DLD1 (cell line): ENCODE results near the gene RNF114.

Experiments used
- in situ Hi-C: cut with HindIII; loops from 2 replicates; pipeline ENCODE4 v1.10.0; 2017; ENCODE audit warnings: low sequenced_read_pairs

Gene RNF114, protein sequence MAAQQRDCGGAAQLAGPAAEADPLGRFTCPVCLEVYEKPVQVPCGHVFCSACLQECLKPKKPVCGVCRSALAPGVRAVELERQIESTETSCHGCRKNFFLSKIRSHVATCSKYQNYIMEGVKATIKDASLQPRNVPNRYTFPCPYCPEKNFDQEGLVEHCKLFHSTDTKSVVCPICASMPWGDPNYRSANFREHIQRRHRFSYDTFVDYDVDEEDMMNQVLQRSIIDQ

DNA sequence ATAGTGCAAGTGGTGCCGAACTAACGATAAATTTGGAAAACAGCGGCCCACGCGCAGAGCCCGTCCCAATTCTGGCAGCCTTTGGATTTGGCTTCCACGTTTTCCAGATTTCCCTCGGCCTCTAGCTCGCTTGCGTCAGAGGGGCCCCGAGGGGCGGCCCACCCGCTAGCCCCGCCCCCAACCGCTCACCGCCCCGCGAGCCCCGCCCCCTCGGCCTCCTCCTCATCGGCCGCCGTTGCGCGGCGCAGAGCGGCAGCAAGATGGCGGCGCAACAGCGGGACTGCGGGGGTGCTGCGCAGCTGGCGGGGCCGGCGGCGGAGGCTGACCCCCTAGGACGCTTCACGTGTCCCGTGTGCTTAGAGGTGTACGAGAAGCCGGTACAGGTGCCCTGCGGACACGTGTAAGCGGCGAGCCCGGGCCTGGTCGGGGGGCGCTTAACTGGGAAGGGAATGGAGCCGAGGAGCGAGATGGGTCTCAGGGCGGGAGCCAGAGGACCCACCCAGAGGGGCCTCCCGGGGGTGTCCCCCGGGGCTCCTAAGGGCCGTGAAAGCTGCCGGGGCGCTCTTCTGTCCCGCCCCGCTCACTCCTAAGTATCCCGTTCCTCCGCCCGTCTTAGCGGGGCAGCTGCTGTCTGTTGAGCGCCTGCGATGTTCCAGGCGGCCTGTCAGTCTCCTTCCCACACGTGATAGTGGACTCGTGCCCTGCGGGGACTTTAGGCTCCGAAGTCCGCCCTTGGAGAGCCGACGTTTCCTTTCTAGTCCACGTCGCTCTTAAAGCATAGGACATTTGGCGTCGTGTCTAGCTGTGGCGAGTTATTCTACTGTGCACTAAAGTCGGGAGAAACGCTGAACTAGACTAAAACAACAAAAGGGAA is at the start of gene RNF114:
Gene RNF114 (plus strand): TSS at position 245 of the 874 bp plus-strand sequence. CDS start 16 bp downstream, at position 261.
- in situ Hi-C loops = no loop called here

DNA sequence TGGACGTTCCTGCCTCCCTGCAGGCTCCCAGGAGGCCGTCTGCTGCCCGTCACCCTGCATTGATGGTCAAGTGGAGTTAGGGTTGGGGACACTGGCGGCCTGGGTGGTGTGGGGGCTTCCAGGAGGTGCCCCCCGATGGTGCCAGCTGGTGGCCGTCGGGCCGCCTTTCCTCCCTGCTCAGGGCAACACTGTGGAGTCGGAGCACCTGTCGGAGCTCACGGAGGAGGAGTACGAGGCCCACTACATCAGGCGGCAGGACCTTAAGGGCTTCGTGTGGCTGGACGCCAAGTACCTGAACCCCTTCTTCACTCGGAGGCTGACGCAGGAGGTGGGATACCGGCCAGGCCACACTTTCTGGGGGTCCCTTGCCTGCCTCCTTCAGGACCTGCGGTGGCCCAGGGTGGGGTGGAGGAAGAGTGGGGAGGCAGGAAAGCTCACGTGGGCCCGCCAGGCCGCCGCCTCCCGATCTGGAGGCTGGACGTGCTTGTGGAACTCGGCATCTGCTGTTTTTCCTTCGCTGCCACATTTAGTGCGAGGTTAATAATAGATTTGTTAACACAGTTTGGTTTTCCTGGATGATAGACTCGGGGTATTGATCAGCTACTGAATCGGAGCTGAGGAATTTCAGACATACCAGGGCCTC is 49.5 kb upstream of the RNF114 start:
- in situ Hi-C loops = loop anchor here (25.0 kb wide), 1 partner anchor 249 kb away; no protein-coding TSS in a partner anchor

DNA sequence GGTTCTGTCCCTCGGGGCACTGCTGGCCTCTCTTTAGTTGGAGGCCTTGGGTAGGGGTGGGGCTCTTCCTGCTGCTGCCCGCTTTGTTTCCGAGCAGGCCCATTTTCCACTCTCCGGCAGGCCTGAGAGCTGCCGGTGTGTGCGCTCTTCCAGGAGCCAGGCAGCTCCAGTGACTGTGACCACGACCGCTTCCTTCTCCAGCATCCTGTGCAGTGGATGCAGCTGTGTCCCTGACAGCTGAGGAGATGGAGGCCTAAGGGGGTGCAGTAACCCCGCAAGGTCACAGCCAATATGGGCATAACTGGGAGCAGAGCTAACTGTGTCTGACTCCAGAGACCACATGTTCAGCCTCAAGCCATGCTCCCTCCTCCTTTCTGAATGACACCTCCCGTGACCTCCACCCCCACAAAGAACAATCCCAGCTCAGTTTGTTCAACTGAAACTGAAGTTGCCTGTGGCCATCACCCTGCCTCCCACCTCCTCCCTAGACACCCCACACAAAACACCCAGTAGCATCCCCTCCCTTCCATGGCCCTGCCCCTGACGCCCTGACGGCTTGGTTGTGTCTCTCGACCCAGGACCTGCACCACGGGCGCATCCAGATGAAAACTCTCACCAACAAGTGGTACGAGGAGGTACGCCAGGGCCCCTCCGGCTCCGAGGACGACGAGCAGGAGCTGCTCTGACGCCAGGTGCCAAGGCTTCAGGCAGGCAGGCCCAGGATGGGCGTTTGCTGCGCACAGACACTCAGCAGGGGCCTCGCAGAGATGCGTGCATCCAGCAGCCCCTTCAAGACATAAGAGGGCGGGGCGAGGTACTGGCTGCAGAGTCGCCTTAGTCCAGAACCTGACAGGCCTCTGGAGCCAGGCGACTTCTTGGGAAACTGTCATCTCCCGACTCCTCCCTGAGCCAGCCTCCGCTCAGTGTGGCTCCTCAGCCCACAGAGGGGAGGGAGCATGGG is 48.7 kb upstream of the RNF114 start:
- in situ Hi-C loops = loop anchor here (25.0 kb wide), 1 partner anchor 250 kb away; no protein-coding TSS in a partner anchor

DNA sequence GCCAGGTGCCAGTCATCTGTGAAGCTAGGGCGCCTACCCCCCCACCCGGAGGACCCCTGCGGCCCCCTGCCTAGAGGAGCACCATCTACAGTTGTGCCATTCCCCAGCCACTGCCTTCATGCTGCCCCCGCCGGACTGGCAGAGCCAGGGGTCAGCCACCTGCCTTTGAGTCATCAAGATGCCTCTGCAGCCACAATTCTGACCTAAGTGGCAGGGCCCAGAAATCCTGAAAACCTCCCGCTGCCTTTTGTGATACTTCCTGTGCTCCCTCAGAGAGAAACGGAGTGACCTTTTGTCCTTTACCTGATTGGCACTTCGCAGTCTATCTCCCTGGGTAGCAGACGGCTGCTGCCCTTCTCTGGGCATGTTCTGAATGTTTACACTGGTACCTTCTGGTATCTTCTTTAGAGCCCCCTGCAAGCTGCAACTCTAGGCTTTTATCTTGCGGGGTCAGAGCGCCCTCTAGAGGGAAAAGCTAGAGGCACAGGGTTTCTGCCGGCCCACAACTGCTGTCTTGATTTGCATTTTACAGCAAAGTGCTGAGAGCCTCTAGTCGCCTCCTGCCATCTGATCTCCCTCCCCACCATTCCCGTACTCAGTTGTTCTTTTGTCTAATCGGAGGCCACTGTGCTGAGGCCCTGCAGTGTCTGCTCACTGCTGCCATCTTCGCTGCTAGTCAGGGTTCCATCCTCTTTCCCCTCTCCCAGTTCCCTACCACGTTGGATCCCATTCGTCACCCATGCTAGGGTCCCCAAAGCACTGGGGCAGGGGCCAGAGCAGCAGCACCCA is 47.8 kb upstream of the RNF114 start:
- in situ Hi-C loops = loop anchor here (25.0 kb wide), 1 partner anchor 251 kb away; no protein-coding TSS in a partner anchor

DNA sequence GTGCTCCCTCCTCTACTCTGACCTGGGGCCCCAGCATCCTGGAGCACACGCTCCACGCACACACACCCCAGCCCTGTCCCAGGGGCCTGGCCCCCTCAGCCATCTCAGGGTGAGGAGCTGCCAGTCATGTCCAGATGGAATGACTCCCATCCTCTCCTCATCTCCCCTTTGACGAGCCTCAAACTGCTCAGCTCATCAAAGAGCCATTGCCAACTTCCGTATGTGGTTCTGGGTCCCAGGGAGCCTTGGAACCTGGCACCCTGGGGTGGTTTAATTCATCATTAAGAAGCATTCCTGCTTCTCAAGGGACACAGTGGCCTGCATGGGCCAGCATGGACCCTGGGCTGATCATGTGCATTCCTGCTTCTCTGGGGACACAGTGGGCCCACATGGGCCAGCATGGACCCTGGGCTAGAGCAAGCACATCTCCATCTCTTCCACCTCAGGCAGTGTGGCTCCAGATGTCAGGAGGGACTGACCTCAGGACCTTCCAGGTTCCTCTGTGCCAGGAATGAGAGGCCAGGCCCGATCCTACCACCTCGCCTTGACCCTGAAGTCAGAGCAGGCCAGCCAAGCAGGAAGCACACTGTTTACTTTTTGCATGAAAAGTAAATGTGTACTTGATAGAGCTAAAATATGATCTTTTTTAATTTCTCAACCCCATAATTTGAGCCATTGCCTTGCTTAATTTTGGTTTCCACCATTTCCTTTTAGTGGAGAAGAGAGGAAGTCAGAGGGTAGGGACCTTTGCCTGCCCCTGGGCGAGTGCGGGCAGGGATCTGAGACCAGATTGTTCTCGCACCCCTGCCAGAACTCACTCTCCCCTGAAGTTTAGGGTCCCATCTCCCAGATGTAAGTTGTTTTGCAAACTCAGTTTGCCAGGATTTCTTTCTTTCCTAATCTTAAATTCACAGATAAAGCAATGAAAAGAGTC is 46.9 kb upstream of the RNF114 start:
- in situ Hi-C loops = loop anchor here (25.0 kb wide), 1 partner anchor 252 kb away; no protein-coding TSS in a partner anchor

DNA sequence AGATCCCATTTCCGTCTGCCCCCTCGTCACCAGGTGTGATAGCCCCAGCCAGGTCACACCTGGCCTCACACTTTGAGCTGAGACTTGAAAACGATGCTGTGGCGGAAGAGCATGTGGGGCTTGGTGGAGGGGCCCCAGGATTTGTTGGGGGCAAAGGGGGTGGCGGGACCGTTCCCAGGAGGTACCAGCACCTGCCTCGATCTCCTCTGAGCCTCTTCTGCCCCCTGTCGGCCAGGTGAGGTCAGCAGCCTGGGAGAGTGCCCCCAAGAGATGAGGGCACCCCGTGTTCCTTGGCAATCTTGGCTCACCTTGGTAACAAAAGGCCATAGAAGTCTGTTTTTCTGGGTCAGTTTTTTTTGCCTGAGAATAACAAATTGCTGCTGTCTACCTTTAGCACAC is 46.3 kb upstream of the RNF114 start:
- in situ Hi-C loops = loop anchor here (25.0 kb wide), 1 partner anchor 253 kb away; no protein-coding TSS in a partner anchor

DNA sequence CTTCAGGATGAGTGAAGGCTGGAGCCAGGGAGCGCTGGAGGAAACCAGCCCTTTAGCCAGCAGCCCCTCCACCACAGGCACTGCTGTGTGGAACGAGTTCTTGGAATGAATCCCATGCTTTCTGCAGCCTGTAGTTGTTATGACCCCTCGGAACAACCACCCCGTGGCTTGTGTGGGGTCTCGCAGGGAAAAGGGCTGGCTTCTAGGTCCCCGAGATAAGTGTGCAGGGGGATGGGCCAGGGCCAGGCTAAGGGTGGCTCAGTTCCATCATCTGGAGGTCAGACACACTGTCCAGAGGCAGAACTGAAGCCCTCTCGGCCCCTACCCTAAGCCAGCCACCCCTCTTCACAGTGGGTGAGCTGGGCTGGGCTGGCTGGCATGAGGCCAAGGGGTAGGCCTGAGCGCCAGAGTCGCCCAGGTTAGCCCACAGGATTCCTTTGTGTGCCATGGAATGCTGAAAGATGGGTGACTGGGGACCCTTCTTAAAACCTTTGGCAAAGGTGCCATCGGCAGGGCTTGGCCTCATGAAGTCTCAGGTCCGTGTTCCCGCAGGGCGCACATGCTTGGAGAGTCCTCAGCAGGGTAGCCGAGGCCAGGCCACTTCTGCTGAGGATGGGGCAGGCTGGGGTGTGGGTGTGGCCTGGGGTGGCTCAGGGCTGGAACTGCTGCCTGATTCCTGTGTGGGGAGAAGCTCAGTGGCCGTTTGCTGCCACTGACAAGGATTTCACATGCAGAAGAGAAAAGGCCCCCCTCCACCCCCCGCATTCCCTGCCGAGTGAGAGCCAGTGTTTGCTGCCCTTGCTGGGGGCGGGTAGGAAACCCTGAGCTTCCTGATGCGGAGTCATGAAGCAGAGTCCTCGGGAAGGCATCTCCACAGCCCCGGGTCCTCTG is 45.5 kb upstream of the RNF114 start:
- in situ Hi-C loops = loop anchor here (25.0 kb wide), 1 partner anchor 253 kb away; no protein-coding TSS in a partner anchor

DNA sequence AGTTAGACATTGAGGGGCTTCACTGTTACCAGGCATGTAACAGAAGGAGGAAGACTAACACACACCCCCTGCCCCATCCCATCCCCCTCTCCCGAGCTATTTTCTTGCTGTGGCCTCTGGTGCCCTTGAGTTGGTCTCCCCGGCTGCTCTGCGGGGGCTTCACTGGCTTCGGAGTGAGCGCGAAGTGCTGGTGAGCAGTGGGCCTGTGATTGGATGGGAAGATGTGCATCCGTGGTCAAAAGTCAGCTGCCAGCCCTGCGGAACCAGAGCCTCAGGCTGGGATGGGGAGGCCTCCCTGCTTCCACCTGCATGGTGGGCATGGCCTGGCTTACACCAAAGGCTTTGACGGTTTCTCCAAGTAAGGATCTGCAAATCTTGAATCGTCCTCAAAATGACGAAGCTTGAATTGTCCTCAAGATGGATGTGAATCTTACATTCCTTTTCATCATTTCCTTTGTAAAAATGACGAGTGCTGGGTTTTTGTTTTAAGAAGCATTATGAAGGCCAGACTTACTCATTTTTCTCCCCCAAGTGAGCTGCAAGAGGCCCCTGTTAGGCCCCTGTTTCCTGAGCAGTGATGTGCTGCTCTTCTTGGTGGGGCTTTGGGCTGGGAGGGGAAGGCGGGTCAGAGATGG is 44.6 kb upstream of the RNF114 start:
- in situ Hi-C loops = loop anchor here (25.0 kb wide), 1 partner anchor 254 kb away; no protein-coding TSS in a partner anchor

DNA sequence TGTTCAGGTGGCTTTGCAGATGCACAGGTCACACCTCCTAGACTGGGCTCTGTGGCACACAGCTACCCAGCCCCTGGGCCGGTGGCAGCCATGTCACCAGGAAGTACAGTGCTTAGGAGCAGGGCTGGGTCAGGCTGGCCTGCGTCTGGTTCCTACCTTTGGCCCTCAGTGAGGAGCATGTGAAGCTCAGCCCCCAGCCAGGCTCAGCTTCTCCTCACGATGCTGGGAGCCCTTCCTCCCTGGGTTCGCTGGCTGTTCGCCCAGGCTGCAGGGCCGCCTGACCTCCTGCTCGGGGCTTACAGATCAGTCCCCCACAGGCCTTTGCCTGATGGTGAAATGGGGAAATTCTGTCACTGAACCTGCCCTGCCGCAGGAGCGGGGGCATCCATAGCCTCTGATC is 43.9 kb upstream of the RNF114 start:
- in situ Hi-C loops = loop anchor here (25.0 kb wide), 1 partner anchor 255 kb away; no protein-coding TSS in a partner anchor

DNA sequence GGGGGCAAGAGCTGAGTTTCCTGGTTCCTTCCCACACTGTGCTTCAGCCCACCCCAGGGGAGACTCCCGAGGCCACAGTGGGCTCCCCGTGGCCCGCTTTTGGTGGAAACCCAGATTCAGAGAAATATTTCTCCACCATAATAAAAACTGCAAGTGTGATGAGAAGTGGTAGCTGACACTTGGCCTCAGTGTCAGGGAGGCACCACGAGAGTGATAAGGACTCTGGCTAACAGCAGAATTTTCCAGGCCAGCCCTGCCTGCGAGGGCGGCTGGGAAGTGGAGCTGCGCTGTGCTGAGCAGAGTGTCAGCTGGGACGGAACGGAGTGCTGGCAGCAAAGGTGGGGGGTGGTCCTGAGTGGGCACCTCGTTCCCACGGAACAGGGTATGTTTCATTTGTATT is 43.4 kb upstream of the RNF114 start:
- in situ Hi-C loops = loop anchor here (25.0 kb wide), 1 partner anchor 256 kb away; no protein-coding TSS in a partner anchor

DNA sequence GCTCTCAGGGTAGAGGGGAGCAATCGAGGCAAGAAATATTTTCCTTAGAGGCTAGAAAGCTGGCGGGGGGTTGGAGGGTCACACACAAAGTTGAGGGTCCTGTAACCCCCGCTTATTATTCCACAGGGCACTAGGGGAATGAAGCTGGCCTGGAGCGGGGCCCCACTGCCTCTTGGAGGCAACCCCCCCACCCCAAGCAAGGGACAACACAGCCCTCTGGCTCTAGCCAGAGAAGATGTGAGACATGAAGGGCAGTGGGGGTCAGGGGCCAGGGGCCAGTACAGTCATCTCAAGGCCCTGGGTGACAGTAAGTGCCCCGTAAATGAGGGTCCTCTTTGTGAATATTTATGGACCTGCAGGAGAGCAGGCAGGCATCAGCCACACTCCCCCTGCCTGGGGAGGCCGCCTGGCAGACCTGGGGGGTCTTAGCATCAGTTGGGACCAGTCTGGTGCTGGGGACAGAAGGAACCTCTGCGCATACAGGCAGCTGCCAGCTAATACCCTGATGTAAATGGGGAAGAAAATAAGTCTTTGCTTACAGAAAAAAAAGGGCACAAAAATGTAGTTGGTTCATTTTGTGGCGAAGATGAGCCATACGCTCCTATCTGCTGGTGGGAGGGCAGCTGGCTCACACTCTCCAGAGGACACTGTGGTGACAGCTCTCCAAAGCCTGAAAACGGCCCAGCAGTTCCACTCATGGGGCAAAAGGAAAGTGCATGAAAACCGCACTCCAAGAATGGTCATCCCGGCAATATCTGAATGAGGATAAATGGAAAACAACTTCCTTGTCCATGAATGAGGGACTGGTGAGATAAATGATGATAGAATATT is 42.7 kb upstream of the RNF114 start:
- in situ Hi-C loops = loop anchor here (25.0 kb wide), 1 partner anchor 256 kb away; no protein-coding TSS in a partner anchor

DNA sequence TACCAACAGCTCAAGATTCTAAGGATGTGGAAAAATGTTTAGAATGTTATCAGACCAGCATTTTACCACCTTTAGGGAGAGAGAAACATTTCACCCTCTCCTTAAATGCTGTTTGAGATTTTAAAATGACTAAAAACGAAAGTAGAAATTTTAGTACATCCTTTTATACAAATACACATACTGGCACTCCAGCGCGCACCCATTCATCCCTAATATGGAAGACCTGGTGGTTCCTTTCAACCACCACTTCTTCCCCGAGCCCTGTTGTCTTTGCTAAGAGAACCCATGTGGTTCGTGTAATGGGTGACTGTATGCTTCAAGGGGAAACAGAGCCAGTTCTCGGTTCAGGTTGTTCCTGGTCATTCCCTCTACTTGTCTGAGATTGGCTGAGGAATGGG is 42.1 kb upstream of the RNF114 start:
- in situ Hi-C loops = loop anchor here (25.0 kb wide), 1 partner anchor 257 kb away; no protein-coding TSS in a partner anchor

DNA sequence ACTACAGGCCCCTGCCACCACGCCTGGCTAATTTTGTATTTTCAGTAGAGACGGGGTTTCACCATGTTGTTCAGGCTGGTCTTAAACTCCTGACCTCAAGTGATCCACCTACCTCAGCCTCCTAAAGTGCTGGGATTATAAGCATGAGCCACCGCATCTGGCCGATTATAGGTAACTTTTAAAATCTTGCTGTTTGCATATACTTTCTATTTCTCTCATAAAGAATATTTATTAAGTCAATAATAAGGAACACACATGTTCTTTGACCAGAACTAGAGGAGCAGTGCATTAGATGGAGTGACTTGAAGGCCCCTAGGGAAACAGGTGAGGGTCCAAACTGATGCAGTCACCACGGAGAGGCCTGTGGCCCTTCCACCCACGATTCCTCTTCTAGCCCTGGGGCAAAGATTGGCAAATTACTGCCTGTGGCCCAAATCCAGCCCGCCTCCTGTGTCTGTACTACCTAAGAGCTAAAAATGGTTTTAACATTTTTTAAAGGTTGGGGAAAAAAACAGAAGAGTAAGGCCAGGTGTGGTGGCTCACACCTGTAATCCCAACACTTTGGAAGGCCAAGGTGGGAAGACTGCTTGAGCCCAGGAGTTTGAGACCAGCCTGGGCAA is 40.6 kb upstream of the RNF114 start:
- in situ Hi-C loops = loop anchor here (25.0 kb wide), 1 partner anchor 258 kb away; no protein-coding TSS in a partner anchor

DNA sequence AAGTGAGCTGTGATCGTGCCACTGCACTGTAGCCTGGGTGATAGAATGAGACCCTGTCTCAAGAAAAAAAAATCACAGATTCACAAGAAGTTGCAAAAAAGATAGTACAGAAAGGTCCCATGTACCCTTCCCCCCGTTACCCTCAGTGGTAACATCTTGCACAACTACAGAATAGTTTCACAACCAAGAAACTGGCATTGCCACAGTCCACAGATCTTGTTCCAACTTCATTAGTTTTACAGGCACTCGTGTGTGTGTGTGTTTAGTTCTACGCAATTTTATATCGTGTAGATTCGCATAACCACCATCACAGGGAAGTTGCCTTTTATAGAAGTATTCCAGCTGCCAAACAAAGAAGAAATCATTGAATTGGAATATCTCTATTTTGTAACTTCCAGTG is 40.0 kb upstream of the RNF114 start:
- in situ Hi-C loops = loop anchor here (25.0 kb wide), 1 partner anchor 259 kb away; no protein-coding TSS in a partner anchor
